Measurements from ENCODE around the gene MYLK. TPM values are rescaled to one million over a fixed set of nuclear protein-coding genes. Genes with fewer than 3 reads are reported as not detected.

The MYLK gene
- total and polyA plus RNA-seq, 2 donors (not counting 1 experiment from before 2014, with no cell fraction given), result 0.51 TPM; not detected in 1

DNA sequence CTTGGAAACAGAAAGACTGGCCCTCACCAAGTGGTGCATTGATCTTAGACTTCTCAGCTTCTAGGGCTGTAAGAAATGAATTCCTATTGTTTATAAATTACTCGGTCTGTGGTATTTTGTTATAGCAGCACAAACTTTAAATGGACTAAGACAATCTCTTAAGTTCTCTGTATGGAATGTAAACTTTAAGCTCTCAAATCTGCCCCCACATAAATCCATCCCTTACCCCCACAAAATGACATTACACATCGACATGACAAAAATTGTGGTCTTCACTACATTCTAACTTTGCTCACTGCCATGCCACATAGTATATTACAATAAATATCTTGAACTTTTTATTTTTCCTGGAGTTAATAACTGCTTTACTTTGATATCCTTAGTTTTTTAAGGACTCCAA is 121.3 kb downstream of the MYLK start:
- CTCF ChIA-PET, result no interaction called here

DNA sequence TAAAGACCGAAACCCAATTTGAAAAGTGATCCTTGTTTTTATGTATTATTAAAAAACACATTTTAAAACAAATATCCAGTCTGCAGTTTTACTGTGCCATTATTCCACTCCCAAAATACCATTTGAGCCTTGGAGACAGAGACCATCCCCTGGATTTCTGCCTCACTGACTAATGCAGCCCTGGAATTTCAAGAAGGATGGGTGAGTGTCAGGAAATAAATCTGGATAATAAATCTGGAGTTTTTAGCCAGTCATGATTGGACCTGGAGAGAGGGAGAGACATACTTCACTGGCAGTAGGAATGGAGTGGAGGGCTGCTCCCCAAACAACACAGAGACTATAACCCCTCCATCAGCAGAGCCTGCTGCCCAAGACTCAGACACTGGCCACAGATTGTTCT is 123.3 kb downstream of the MYLK start:
- no peak overlapping the region for H3K4me2 ChIP-seq (replicated peaks; ENCODE audit: low read depth, low read length, poor library complexity, severe bottlenecking)
- no peaks in the 10 kb centered on the region for H3K9me3 ChIP-seq (ENCODE audit: control extremely low read depth in 1 of 3, control insufficient read depth in 2 of 3, insufficient read depth in 1 of 3, low read length in 2 of 3)
- H3K9me3 Mint-ChIP-seq (ENCODE audit: insufficient read depth), result no peaks in the 10 kb centered on the region
- H3K27me3 Mint-ChIP-seq, result peaks cover 12% of the 10 kb centered on the region
- no peak overlapping the region for H3K4me3 Mint-ChIP-seq
- intact Hi-C loops (cut with micrococcal nuclease), result no loop called here
- POLR2A ChIA-PET, result no interaction called here
- DNase-seq, result no peak
- no peak overlapping the region for H3K27ac ChIP-seq (ENCODE audit: low read length in 2 of 2)
- CTCF ChIA-PET, result no interaction called here
- ATAC-seq (ENCODE audit: low read depth), result no peak
- TF ChIP-seq, protein P1, sequence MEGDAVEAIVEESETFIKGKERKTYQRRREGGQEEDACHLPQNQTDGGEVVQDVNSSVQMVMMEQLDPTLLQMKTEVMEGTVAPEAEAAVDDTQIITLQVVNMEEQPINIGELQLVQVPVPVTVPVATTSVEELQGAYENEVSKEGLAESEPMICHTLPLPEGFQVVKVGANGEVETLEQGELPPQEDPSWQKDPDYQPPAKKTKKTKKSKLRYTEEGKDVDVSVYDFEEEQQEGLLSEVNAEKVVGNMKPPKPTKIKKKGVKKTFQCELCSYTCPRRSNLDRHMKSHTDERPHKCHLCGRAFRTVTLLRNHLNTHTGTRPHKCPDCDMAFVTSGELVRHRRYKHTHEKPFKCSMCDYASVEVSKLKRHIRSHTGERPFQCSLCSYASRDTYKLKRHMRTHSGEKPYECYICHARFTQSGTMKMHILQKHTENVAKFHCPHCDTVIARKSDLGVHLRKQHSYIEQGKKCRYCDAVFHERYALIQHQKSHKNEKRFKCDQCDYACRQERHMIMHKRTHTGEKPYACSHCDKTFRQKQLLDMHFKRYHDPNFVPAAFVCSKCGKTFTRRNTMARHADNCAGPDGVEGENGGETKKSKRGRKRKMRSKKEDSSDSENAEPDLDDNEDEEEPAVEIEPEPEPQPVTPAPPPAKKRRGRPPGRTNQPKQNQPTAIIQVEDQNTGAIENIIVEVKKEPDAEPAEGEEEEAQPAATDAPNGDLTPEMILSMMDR (IDR thresholded peaks at IDR 0.05), result no peak
- no peak for TF ChIP-seq EZH2 (IDR thresholded peaks at IDR 0.05; ENCODE audit: borderline replicate concordance, insufficient read depth, low read depth, low read length, poor library complexity, severe bottlenecking)
- H3K36me3 ChIP-seq (replicated peaks in 1 of 2; ENCODE audit: control extremely low read depth in 1 of 2, control insufficient read depth in 1 of 2, extremely low read depth in 1 of 2, insufficient read depth in 2 of 2, low read length in 1 of 2), result no peaks in the 10 kb centered on the region
- H3K27me3 ChIP-seq (replicated peaks in 1 of 4; ENCODE audit: control extremely low read depth in 1 of 4, control insufficient read depth in 3 of 4, insufficient read depth in 4 of 4, low read length in 3 of 4), result no peaks in the 10 kb centered on the region
- no peak overlapping the region for H3K4me3 ChIP-seq (ENCODE audit: control extremely low read depth in 1 of 5, extremely low read depth in 1 of 5, insufficient read depth in 1 of 5, low read depth in 2 of 5, low read length in 4 of 5)
- no CpG with 5 or more reads among the region's 1 CpG for WGBS (ENCODE audit: insufficient coverage)
- no peaks in the 10 kb centered on the region for H4K20me1 ChIP-seq (ENCODE audit: control insufficient read depth, insufficient read depth, low read length, poor library complexity, severe bottlenecking)
- no peak overlapping the region for H2AFZ ChIP-seq (ENCODE audit: insufficient read depth, low read depth, low read length, poor library complexity, severe bottlenecking)
- no peaks in the 10 kb centered on the region for H3K79me2 ChIP-seq (ENCODE audit: control insufficient read depth, insufficient read depth, low read length)
- no peak overlapping the region for H3K27ac Mint-ChIP-seq
- H3K4me1 Mint-ChIP-seq, result peaks cover 23% of the 10 kb centered on the region
- H3K4me1 ChIP-seq (ENCODE audit: control insufficient read depth in 2 of 2, insufficient read depth in 2 of 2, low read length in 2 of 2), result peaks cover 13 to 17% of the 10 kb centered on the region in 2 donors
- no peak overlapping the region for H3K9ac ChIP-seq (ENCODE audit: low read length)

More for the DNA sequence above, 121.3 kb downstream of the MYLK start:
- no peak for ATAC-seq (ENCODE audit: low read depth)
- DNase-seq, result no peak
- intact Hi-C loops (cut with micrococcal nuclease), result no loop called here
- no peaks in the 10 kb centered on the region for H3K9me3 Mint-ChIP-seq (ENCODE audit: insufficient read depth)
- Histone ChIP-seq H3K9ac (ENCODE audit: low read length) (no peak overlapping the region), H3K4me3 (ENCODE audit: control extremely low read depth in 1 of 5, extremely low read depth in 1 of 5, insufficient read depth in 1 of 5, low read depth in 2 of 5, low read length in 4 of 5) (no peak overlapping the region), H3K27me3 (replicated peaks in 1 of 4; ENCODE audit: control extremely low read depth in 1 of 4, control insufficient read depth in 3 of 4, insufficient read depth in 4 of 4, low read length in 3 of 4) (no peaks in the 10 kb centered on the region), H3K4me2 (replicated peaks; ENCODE audit: low read depth, low read length, poor library complexity, severe bottlenecking) (no peak overlapping the region), H3K27ac (ENCODE audit: low read length in 2 of 2) (no peak overlapping the region), H3K79me2 (ENCODE audit: control insufficient read depth, insufficient read depth, low read length) (no peaks in the 10 kb centered on the region), H2AFZ (ENCODE audit: insufficient read depth, low read depth, low read length, poor library complexity, severe bottlenecking) (no peak overlapping the region), H3K4me1 (ENCODE audit: control insufficient read depth in 2 of 2, insufficient read depth in 2 of 2, low read length in 2 of 2) (peaks cover 3 to 6% of the 10 kb centered on the region in 2 donors), H4K20me1 (ENCODE audit: control insufficient read depth, insufficient read depth, low read length, poor library complexity, severe bottlenecking) (no peaks in the 10 kb centered on the region), H3K9me3 (ENCODE audit: control extremely low read depth in 1 of 3, control insufficient read depth in 2 of 3, insufficient read depth in 1 of 3, low read length in 2 of 3) (no peaks in the 10 kb centered on the region), H3K36me3 (replicated peaks in 1 of 2; ENCODE audit: control extremely low read depth in 1 of 2, control insufficient read depth in 1 of 2, extremely low read depth in 1 of 2, insufficient read depth in 2 of 2, low read length in 1 of 2) (no peaks in the 10 kb centered on the region)
- H3K27me3 Mint-ChIP-seq, result peaks cover 9% of the 10 kb centered on the region
- no peak overlapping the region for H3K27ac Mint-ChIP-seq
- no peak overlapping the region for H3K4me3 Mint-ChIP-seq
- POLR2A ChIA-PET, result no interaction called here
- H3K4me1 Mint-ChIP-seq, result peaks cover 13% of the 10 kb centered on the region
- no peak for TF ChIP-seq EZH2 (IDR thresholded peaks at IDR 0.05; ENCODE audit: borderline replicate concordance, insufficient read depth, low read depth, low read length, poor library complexity, severe bottlenecking)
- TF ChIP-seq, protein P1 (IDR thresholded peaks at IDR 0.05), result no peak
- no CpG with 5 or more reads among the region's 2 CpGs for WGBS (ENCODE audit: insufficient coverage)

Measured in B cell (primary cell).